ENCODE results near the gene CCDC73. TPM values are rescaled to one million over a fixed set of nuclear protein-coding genes. Genes with fewer than 3 reads are reported as not detected.

Gene CCDC73
- total RNA-seq, 6 donors from 2014 or later = 0.15 to 0.20 TPM; not detected in 4

GRCh38 chr11:32701616-32702015, 92.8 kb downstream of the CCDC73 start:
- ATAC-seq (ENCODE audit: low FRiP score in 2 of 2) = no peak
- no peak for DNase-seq
- Histone ChIP-seq H3K9me3 (peaks cover 0 to 12% (median 0%) of the 10 kb centered on the region in 4 donors), H3K27ac (no peak overlapping the region), H3K4me3 (no peak overlapping the region), H3K36me3 (no peaks in the 10 kb centered on the region), H3K27me3 (no peaks in the 10 kb centered on the region), H3K4me1 (no peaks in the 10 kb centered on the region)
- 79 to 96% methylated on average over 1 of the region's 1 CpG for WGBS, 2 donors
- TF ChIP-seq POLR2AphosphoS5 (IDR thresholded peaks at IDR 0.05) (no peak), EP300 (IDR thresholded peaks at IDR 0.05) (no peak), POLR2A (IDR thresholded peaks at IDR 0.05) (no peak), CTCF (IDR thresholded peaks at IDR 0.05) (no peak)

DNA sequence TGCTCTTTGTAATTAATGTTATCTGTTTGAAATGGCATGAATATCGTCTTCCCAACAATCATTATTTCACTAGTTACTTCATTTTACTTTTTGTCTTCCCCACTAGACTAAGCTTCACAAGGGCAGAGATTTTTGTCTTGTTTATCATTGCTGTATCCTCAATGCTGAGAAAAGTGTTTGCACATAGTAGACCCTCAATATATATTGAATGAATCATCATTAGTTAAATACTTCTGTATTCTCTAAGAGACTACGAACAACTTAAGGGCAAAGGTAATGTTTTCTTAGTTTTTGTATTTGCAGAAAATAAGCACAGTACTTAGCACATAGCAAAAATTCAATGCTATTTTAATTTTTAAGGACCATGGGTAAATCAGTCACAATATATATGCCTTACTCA, 95.9 kb downstream of the CCDC73 start:
- no peaks in the 10 kb centered on the region for H3K27me3 ChIP-seq
- no peaks in the 10 kb centered on the region for H3K4me1 ChIP-seq
- no peak for DNase-seq
- no peak overlapping the region for H3K4me3 ChIP-seq
- no peak overlapping the region for H3K27ac ChIP-seq
- ATAC-seq (ENCODE audit: low FRiP score in 2 of 2) = no peak
- no peak for TF ChIP-seq POLR2AphosphoS5 (IDR thresholded peaks at IDR 0.05)
- no peak for TF ChIP-seq POLR2A (IDR thresholded peaks at IDR 0.05)
- no peak for TF ChIP-seq EP300 (IDR thresholded peaks at IDR 0.05)
- TF ChIP-seq CTCF (IDR thresholded peaks at IDR 0.05) = no peak
- H3K36me3 ChIP-seq = no peaks in the 10 kb centered on the region
- H3K9me3 ChIP-seq = no peaks in the 10 kb centered on the region
- 73 to 75% methylated on average over 2 of the region's 2 CpGs for WGBS, 2 donors

DNA sequence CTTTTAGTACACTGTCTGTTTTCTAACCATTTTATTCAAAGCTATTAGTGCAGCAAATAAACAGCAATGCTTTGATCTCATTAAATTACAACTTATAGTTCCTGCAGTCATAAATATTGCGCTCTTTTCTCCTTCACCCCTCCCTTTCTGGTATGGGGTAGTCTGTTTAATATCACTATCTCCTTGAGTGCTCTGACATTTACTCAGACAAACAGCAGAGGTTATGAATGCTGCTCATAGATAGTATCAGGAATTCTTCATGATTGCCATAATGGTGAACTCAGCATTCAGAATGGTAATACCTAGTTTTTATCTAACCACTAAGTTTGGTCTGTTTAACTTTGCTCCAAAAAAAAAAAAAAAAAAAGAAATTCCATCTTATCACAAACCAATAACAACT, 123.4 kb downstream of the CCDC73 start:
- H3K27ac ChIP-seq = no peak overlapping the region
- no peaks in the 10 kb centered on the region for H3K27me3 ChIP-seq
- WGBS, 2 donors = 74 to 90% methylated on average over 1 of the region's 1 CpG
- no peaks in the 10 kb centered on the region for H3K36me3 ChIP-seq
- no peak for DNase-seq
- H3K9me3 ChIP-seq = peaks cover 0 to 4% (median 2%) of the 10 kb centered on the region in 4 donors
- no peak overlapping the region for H3K4me3 ChIP-seq
- ATAC-seq (ENCODE audit: low FRiP score in 2 of 2) = no peak
- H3K4me1 ChIP-seq = no peaks in the 10 kb centered on the region
- TF ChIP-seq CTCF (IDR thresholded peaks at IDR 0.05) = no peak
- no peak for TF ChIP-seq EP300 (IDR thresholded peaks at IDR 0.05)
- TF ChIP-seq POLR2A (IDR thresholded peaks at IDR 0.05) = no peak
- TF ChIP-seq POLR2AphosphoS5 (IDR thresholded peaks at IDR 0.05) = no peak

GRCh38 chr11:32659672-32660071, 134.8 kb downstream of the CCDC73 start:
- TF ChIP-seq POLR2AphosphoS5 (IDR thresholded peaks at IDR 0.05) (no peak), POLR2A (IDR thresholded peaks at IDR 0.05) (no peak), EP300 (IDR thresholded peaks at IDR 0.05) (no peak), CTCF (IDR thresholded peaks at IDR 0.05) (no peak)
- no peak for DNase-seq
- no peak overlapping the region for H3K4me3 ChIP-seq

GRCh38 chr11:32658639-32659406, 135.6 kb downstream of the CCDC73 start:
- no peaks in the 10 kb centered on the region for H3K9me3 ChIP-seq
- no peaks in the 10 kb centered on the region for H3K4me1 ChIP-seq
- H3K4me3 ChIP-seq = no peak overlapping the region
- no peak for DNase-seq
- TF ChIP-seq POLR2AphosphoS5 (IDR thresholded peaks at IDR 0.05) (no peak), CTCF (IDR thresholded peaks at IDR 0.05) (no peak), EP300 (IDR thresholded peaks at IDR 0.05) (no peak), POLR2A (IDR thresholded peaks at IDR 0.05) (no peak)
- H3K27ac ChIP-seq = no peak overlapping the region
- H3K27me3 ChIP-seq = no peaks in the 10 kb centered on the region
- no peak for ATAC-seq (ENCODE audit: low FRiP score in 2 of 2)
- 91% methylated on average over 2 of the region's 2 CpGs for WGBS, 2 donors
- no peaks in the 10 kb centered on the region for H3K36me3 ChIP-seq

More at GRCh38 chr11:32659672-32660071, 134.8 kb downstream of the CCDC73 start:
- Histone ChIP-seq H3K36me3 (no peaks in the 10 kb centered on the region), H3K27ac (no peak overlapping the region), H3K27me3 (no peaks in the 10 kb centered on the region), H3K4me1 (no peaks in the 10 kb centered on the region), H3K9me3 (no peaks in the 10 kb centered on the region)
- no peak for ATAC-seq (ENCODE audit: low FRiP score in 2 of 2)
- WGBS, 2 donors = 83 to 91% methylated on average over 2 of the region's 2 CpGs

Measured in upper lobe of left lung (tissue), 6 donors.